Fibroblast of lung (primary cell): ENCODE results near the gene SLC12A9.

ENCODE experiments used
- EZH2 ChIP-seq: IDR thresholded peaks from 2 replicates; pipeline ENCODE4 v1.5.1; 2012; ENCODE audit warnings: low read length, control low read depth, mild to moderate bottlenecking; ENCODE audit errors: missing control alignments
- TF ChIP-seq, protein P1 (sequence below), 2 donors: IDR thresholded peaks in 1 of 2; conservative IDR thresholded peaks in 1 of 2; 1 replicate in 1 of 2; 2 replicates in 1 of 2; pipeline ENCODE4 v1.5.1; 2011 to 2012; ENCODE audit warnings: low read length in 2 of 2, control low read depth in 1 of 2, inconsistent platforms in 1 of 2, low read depth in 1 of 2, mild to moderate bottlenecking in 1 of 2

DNA sequence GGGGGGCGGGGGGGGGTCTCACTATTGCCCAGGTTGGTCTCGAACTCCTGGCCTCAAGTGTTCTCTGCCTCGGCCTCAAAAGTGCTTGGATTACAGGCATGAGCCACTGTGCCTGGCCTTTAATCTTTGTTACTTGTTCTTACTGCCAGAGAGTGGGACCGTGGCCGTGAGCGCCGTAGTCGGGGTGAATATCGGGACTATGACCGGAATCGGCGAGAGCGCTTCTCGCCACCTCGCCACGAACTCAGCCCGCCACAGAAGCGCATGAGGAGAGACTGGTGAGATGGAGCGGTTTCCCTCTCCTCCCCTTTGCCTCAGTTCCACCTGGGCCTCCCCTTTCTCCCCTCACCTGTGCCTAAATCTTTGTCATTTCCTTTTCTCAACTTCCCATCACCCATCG, 28.6 kb downstream of the SLC12A9 start:
- no peak for TF ChIP-seq EZH2
- TF ChIP-seq, protein P1, sequence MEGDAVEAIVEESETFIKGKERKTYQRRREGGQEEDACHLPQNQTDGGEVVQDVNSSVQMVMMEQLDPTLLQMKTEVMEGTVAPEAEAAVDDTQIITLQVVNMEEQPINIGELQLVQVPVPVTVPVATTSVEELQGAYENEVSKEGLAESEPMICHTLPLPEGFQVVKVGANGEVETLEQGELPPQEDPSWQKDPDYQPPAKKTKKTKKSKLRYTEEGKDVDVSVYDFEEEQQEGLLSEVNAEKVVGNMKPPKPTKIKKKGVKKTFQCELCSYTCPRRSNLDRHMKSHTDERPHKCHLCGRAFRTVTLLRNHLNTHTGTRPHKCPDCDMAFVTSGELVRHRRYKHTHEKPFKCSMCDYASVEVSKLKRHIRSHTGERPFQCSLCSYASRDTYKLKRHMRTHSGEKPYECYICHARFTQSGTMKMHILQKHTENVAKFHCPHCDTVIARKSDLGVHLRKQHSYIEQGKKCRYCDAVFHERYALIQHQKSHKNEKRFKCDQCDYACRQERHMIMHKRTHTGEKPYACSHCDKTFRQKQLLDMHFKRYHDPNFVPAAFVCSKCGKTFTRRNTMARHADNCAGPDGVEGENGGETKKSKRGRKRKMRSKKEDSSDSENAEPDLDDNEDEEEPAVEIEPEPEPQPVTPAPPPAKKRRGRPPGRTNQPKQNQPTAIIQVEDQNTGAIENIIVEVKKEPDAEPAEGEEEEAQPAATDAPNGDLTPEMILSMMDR (conservative IDR thresholded peaks at IDR 0.05 in 1 of 2, IDR thresholded peaks at IDR 0.05 in 1 of 2; ENCODE audit: low read depth in 1 of 2, low read length in 2 of 2), result no peak
